Psoas muscle (tissue), 8 donors: ENCODE results near the gene MORN1. TPM values are rescaled to one million over a fixed set of nuclear protein-coding genes. Genes with fewer than 3 reads are reported as not detected.

Experiments
- ATAC-seq, 4 donors: fragments of 200-7000 bp; cut with Tn5 transposase; one replicate each; pipeline ENCODE4 v1.9.1; 2020; ENCODE audit warnings: moderate library complexity in 3 of 4, mild to moderate bottlenecking in 2 of 4
- DNase-seq, 2 donors: peaks; one replicate each; pipeline ENCODE4 v3.0.0-alpha.2; 2020
- H3K27ac ChIP-seq: fragments of 200-600 bp; one replicate; pipeline ENCODE4 v1.8.0; 2022
- H3K27me3 ChIP-seq, 3 donors: fragments of 200-600 bp in 1 of 3; one replicate each; pipeline versions ENCODE4 v1.6.1 to v1.8.0; 2013 to 2022; ENCODE audit warnings: low read length in 2 of 3, mild to moderate bottlenecking in 2 of 3, moderate library complexity in 1 of 3; ENCODE audit not compliant: insufficient read depth in 3 of 3
- H3K36me3 ChIP-seq, 2 donors: fragments of 200-600 bp in 1 of 2; one replicate each; pipeline versions ENCODE4 v1.6.1 to v1.8.0; 2013 to 2022; ENCODE audit warnings: low read depth in 1 of 2, mild to moderate bottlenecking in 1 of 2, moderate library complexity in 1 of 2; ENCODE audit not compliant: insufficient read depth in 1 of 2
- H3K4me1 ChIP-seq: fragments of 200-600 bp; one replicate; pipeline ENCODE4 v1.8.0; 2022
- H3K4me3 ChIP-seq: fragments of 200-600 bp; one replicate; pipeline ENCODE4 v1.8.0; 2022; ENCODE audit warnings: mild to moderate bottlenecking
- H3K9me3 ChIP-seq: fragments of 200-600 bp; one replicate; pipeline ENCODE4 v1.8.0; 2022
- CTCF ChIP-seq: fragments of 200-600 bp; IDR thresholded peaks from one replicate; pipeline ENCODE4 v1.8.0; 2022; ENCODE audit warnings: antibody characterized with exemption
- WGBS, 3 donors: extraction: QIAGEN DNeasy Blood & Tissue Kit; methylation state at CpG; one replicate each; pipeline versions ENCODE4 v1.1.6 to v1.1.7; 2013; 5-methylcytosine and 5-hydroxymethylcytosine counted together
- intact Hi-C, 2 donors: fragments of 100-400 bp; cut with DNase I; formaldehyde crosslinking; loops; one replicate each; pipeline versions ENCODE4 v1.11.0 to v1.14.2; 2022
- polyA plus RNA-seq, 3 donors: library from polyadenylated mRNA; stranded (reverse); fragments of 200-250 nt; gene quantifications; one replicate each; pipeline ENCODE4 v1.2.3, GENCODE V29; 2013
- total RNA-seq, 4 donors: library from RNA; stranded (reverse); fragmentation: NEBNext Ultra II Directional in 2 of 4; extraction: Animal tissue kit (Norgen Biotek cat#: 25700) in 2 of 4; gene quantifications; one replicate each; pipeline versions ENCODE4 v1.2.1 to v1.2.4, GENCODE V29; 2021 to 2023
- donor health status: healthy with polysubstance abuse.
- donor health status: DM: no; HTN: no; CAD: no; lungs with moderate emphysema.
- donor health status: Bipolar disorder and iron deficiency.
- donor health status: healthy.
- donor health status: DM: yes; HTN: yes; CAD: no.
- donor health status: DM: no; HTN: no; CAD: no.
- donor health status: DM: no; HTN: no; CAD: no.
- donor health status: DM: yes; HTN: yes; CAD: no.

Gene MORN1
- total and polyA plus RNA-seq, 7 donors = 1.2 to 7.3 (median 4.2) TPM

- H3K4me3 ChIP-seq = no peak overlapping the region
- TF ChIP-seq CTCF = no peak
- H3K27ac ChIP-seq = no peak overlapping the region
- DNase-seq (no peak), ATAC-seq (no peak)
- peaks cover 15% of the 10 kb centered on the region for H3K4me1 ChIP-seq
- H3K9me3 ChIP-seq = no peaks in the 10 kb centered on the region
- H3K36me3 ChIP-seq = peaks cover 10 to 60% of the 10 kb centered on the region in 2 donors
- WGBS, 3 donors = 71 to 77% (median 71%) methylated on average over 13 of the region's 13 CpGs
- intact Hi-C loops = no loop called here
- no peaks in the 10 kb centered on the region for H3K27me3 ChIP-seq
Observed at GRCh38 chr1:2408859-2409276, 17.5 kb upstream of the MORN1 start.

GRCh38 chr1:2408456-2408855 lies 17.1 kb upstream of the MORN1 start:
- WGBS, 3 donors = 89 to 91% (median 90%) methylated on average over 19 to 24 of the region's 24 CpGs
- Histone ChIP-seq H3K27me3 (no peaks in the 10 kb centered on the region), H3K36me3 (peaks cover 10 to 64% of the 10 kb centered on the region in 2 donors), H3K4me3 (no peak overlapping the region), H3K4me1 (peaks cover 11% of the 10 kb centered on the region), H3K27ac (no peak overlapping the region), H3K9me3 (no peaks in the 10 kb centered on the region)
- DNase-seq = no peak
- ATAC-seq = no peak
- intact Hi-C loops = no loop called here
- TF ChIP-seq CTCF = no peak

GRCh38 chr1:2407991-2408275 lies 16.6 kb upstream of the MORN1 start:
- H3K27ac ChIP-seq = no peak overlapping the region
- H3K9me3 ChIP-seq = no peaks in the 10 kb centered on the region
- no peak overlapping the region for H3K4me3 ChIP-seq
- intact Hi-C loops = no loop called here
- H3K36me3 ChIP-seq = peaks cover 10 to 69% of the 10 kb centered on the region in 2 donors
- ATAC-seq (no peak), DNase-seq (no peak)
- no peak for TF ChIP-seq CTCF
- H3K27me3 ChIP-seq = no peaks in the 10 kb centered on the region
- H3K4me1 ChIP-seq = peaks cover 7% of the 10 kb centered on the region
- 93 to 95% (median 94%) methylated on average over 8 of the region's 8 CpGs for WGBS, 3 donors

GRCh38 chr1:2407166-2407990 lies 16.0 kb upstream of the MORN1 start:
- Histone ChIP-seq H3K4me1 (peaks cover 7% of the 10 kb centered on the region), H3K4me3 (no peak overlapping the region), H3K27me3 (no peaks in the 10 kb centered on the region), H3K9me3 (no peaks in the 10 kb centered on the region), H3K27ac (no peak overlapping the region), H3K36me3 (peaks cover 10 to 75% of the 10 kb centered on the region in 2 donors)
- no peak for TF ChIP-seq CTCF
- ATAC-seq = no peak
- 74 to 87% (median 79%) methylated on average over 24 to 25 of the region's 25 CpGs for WGBS, 3 donors
- intact Hi-C loops = no loop called here
- no peak for DNase-seq
